Astrocyte (in vitro differentiated cells and primary cell): Measurements from ENCODE around the gene SHISA2.

Experiments used
- EZH2 ChIP-seq: IDR thresholded peaks from 2 replicates; pipeline ENCODE4 v1.6.1; 2012; ENCODE audit warnings: mild to moderate bottlenecking, low read length, inconsistent platforms; ENCODE audit not compliant: insufficient read depth
- TF ChIP-seq, protein P1 (sequence below): IDR thresholded peaks from 2 replicates; pipeline ENCODE4 v1.5.1; 2011; ENCODE audit warnings: low read depth, mild to moderate bottlenecking, inconsistent platforms, low read length, moderate library complexity; ENCODE audit not compliant: insufficient read depth

DNA sequence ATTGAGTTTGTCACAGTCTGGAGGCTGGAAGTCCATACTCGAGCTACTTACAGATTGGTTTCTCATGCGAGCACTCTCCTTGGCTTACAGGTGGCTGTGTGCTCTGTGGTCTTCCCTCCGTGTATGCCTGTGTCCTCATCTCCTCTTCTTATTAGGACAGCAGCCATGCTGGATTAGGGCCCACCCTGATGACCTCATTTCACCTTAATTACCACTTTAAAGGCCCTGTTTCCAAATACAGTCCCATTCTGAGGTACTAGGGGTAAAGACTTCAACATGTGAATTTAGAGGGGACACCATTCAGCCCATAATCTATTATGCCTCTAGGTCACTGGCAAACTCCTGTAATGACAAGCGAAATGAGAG, 40.6 kb downstream of the SHISA2 start:
- TF ChIP-seq, protein P1, sequence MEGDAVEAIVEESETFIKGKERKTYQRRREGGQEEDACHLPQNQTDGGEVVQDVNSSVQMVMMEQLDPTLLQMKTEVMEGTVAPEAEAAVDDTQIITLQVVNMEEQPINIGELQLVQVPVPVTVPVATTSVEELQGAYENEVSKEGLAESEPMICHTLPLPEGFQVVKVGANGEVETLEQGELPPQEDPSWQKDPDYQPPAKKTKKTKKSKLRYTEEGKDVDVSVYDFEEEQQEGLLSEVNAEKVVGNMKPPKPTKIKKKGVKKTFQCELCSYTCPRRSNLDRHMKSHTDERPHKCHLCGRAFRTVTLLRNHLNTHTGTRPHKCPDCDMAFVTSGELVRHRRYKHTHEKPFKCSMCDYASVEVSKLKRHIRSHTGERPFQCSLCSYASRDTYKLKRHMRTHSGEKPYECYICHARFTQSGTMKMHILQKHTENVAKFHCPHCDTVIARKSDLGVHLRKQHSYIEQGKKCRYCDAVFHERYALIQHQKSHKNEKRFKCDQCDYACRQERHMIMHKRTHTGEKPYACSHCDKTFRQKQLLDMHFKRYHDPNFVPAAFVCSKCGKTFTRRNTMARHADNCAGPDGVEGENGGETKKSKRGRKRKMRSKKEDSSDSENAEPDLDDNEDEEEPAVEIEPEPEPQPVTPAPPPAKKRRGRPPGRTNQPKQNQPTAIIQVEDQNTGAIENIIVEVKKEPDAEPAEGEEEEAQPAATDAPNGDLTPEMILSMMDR: no peak
- TF ChIP-seq EZH2: no peak
